ENCODE measurements around the gene RBL2.
"Not testable (repeated sequence)": the region's sequence is repeated elsewhere in the genome, so short reads cannot be mapped to it uniquely, and the experiment has no call there.

Gene RBL2

DNA sequence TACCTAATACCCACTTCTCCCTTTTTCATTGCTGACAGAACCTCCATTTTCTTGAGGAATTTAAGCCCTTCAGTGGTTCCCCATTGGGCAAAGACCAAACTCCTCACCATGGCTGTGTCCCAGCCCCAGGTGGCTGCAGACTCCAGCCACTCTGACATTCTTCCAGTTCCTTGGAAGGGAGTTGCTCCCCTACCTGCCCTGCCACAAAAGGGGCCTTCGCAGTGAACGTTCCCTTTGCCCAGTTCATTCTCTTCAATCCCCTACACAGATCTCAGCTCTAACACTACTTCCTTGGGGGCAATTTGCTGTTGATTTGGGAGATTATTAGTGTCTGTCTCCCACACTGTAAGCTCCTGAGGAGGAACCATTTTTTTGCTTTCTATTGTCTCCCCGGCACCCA, 72.0 kb downstream of the RBL2 start:
- no peak for DNase-seq
- TF ChIP-seq GATA1 (IDR thresholded peaks at IDR 0.05; ENCODE audit: low read depth, low read length) (no peak), POLR2A (IDR thresholded peaks at IDR 0.05; ENCODE audit: low read length) (no peak)

DNA sequence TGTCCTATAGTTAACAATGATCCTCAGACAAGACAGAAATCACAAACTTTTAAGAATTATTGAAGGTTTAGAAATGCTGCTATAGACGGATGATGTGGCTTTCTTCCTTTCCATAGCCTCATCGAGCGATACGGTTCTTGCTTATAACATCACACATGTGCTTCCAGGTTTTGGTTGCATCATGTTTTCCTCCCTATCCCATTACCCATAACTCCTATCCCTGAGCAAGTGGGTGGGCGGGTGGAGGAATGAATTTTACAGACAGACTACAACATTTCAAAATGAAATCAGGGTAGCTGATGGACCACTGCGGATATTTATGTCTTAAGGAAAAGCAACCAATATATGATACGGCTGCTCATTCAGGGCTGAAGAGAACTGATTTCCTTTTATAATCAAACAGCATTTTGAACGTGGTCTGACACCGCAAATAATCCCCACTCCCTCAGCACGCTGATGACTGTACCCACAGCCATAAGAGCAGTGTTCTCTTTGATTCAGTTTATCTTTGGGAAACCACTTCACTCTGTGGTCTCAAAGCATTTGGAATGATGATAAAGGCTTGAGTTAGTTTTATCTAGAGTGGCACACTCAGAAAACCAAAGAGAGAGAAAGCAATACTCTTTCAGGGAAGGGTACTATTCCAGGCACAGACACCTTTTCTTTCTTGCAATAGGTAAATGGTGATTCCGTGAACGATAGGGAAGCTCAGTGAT, 73.4 kb downstream of the RBL2 start:
- TF ChIP-seq GATA1 (IDR thresholded peaks at IDR 0.05; ENCODE audit: low read depth, low read length) (no peak), POLR2A (IDR thresholded peaks at IDR 0.05; ENCODE audit: low read length) (no peak)
- peak; percentile 14 to 43 for DNase-seq

DNA sequence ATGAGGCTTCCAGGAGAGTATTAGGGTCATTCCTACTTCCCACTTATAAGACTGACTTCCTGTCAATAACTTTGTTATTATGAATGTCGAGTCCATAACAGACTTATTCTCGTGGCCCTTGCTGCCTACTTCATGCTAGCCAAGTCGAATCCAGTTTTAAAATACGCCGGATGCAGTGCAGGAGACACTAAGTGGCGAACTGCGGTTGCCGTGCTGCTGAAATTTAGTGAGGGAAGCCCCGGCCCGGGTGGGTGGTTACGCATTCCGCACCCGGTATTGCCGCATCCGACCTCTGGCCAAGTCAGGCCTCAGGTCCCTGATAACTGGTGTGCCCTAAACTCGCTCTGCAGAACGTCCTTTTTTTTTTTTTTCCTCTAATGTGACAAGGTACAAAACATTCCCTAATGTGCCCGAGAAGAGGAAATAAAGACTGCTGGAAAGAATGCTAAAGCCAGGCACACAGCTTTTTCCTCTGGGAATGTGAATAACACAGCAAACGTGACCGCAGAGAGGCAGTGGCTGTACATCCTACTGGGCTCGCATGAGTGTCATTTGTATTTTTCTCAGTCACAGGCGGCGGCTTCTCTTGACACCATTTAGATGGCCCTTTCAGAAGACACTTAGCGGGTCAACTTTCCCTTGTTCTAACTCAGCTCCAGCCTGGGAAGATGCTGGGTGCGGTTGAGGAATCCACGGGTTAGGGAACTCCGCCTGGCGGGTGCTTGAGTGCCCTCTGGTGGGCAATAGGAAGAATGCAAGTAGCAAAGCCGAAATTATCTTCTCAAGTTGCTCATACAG, 75.8 kb downstream of the RBL2 start:
- peak; percentile 41 to 75 for DNase-seq

DNA sequence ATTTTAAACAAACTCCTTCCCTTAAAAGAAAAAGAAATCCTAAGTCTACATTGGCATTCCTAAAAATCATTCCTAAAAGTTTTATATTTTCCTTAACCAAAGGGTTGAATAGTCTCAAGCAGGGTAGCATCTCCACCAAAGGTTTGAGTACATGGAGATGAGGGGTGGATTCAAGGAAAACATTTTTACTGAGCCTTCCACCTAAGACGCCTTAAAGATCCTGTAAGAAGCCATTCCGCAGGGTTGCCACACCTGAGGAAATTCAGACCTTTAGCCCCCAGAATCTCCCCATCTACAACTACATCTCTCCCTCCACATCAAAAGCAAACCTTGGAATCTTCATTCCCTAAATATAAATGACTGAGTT, 76.4 kb downstream of the RBL2 start:
- DNase-seq = no peak
- TF ChIP-seq POLR2A (IDR thresholded peaks at IDR 0.05; ENCODE audit: low read length) (no peak), GATA1 (IDR thresholded peaks at IDR 0.05; ENCODE audit: low read depth, low read length) (no peak)

More for the DNA sequence above, 75.8 kb downstream of the RBL2 start:
- TF ChIP-seq GATA1 (IDR thresholded peaks at IDR 0.05; ENCODE audit: low read depth, low read length) = no peak
- no peak for TF ChIP-seq POLR2A (IDR thresholded peaks at IDR 0.05; ENCODE audit: low read length)

DNA sequence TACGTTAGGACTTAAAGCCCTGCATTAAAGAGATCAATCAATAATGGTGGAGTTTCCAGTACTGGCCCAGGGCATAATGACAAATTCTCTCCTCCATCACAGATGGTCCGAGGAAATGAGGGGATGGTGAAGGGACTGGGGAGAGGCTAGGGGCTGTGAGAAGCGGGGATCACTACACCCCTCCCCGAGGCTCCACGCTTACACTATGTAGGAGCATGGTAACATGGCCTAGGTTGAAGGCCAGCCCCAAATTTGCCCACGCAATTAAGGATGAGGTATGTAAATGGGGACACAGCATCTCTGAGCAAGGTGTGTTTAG, 76.8 kb downstream of the RBL2 start:
- TF ChIP-seq GATA1 (IDR thresholded peaks at IDR 0.05; ENCODE audit: low read depth, low read length) (no peak), POLR2A (IDR thresholded peaks at IDR 0.05; ENCODE audit: low read length) (no peak)
- no peak for DNase-seq

DNA sequence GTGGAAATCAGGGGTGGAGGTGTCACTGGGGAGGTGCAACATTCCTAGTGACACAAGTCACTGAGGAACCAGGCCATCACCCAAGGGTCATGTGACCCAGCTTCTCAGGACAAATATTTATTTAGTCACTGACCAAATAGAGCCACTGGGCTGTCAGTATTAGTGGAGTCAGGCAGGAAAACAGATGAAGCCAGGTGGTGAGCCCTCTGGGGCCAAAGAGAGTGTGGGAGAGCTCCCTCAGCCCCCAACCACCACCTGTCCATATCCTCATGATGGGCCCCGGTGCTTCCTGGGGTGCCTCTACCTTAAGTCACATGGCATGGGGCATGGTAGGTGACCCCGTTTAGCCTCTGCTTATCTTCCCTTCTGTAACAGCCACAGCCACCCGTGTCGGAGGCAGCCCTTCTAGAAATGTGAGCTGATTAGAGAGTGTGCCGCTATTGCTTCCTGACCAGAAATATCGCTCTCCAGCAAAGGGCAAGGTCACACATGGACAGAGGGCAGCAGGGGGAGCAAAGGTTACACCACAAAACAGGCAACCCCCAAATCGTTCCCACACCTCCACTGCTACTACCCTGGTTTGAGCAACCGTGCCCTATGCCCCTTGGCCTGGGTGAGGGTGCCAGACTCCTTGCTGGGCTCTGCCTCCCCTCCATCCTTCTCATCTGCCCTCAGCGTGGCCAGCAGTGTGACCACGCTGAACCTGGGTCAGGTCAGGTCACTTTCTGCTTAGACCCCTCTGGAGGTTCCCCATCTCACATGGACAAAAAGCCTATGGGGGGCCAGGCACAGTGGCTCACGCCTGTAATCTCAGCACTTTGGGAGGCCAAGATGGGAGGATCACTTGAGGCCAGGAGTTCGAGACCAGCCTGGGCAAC, 77.4 kb downstream of the RBL2 start:
- no peak for TF ChIP-seq GATA1 (IDR thresholded peaks at IDR 0.05; ENCODE audit: low read depth, low read length)
- no peak for TF ChIP-seq POLR2A (IDR thresholded peaks at IDR 0.05; ENCODE audit: low read length)

DNA sequence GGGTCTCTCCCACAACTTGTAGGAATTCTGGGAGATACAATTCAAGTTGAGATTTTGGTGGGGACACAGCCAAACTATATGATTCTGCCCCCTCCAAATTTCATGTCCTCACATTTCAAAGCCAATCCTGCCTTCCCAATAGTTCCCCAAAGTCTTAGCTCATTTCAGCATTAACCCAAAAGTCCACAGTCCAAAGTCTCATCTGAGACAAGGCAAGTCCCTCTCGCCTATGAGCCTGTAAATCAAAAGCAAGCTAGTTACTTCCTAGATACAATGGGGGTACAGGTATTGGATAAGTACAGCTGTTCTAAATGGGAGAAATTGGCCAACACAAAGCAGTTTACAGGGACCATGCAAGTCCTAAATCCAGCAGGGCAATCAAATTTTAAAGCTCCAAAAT, 78.5 kb downstream of the RBL2 start:
- not testable (repeated sequence) for DNase-seq

More for the DNA sequence above, 77.4 kb downstream of the RBL2 start:
- no peak for DNase-seq

DNA sequence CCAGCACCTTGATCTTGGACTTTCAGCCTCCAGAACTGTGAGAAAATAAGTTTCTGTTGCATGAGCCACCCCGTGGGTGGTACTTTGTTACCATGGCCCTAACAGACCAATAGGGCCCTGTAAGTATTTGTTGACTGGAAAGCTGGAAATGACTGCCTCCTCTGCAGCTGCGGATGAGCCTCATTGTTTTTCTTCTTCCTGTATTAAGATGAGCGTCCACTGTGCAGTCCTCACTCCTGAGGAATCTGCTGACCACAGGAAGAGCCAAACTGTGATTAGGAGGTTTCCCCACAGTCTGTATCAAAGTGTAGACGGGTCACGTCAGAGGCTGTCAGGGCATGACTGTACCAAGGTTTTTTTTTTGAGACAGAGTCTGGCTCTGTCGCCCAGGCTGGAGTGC, 81.0 kb downstream of the RBL2 start:
- TF ChIP-seq GATA1 (IDR thresholded peaks at IDR 0.05; ENCODE audit: low read depth, low read length) (no peak), POLR2A (IDR thresholded peaks at IDR 0.05; ENCODE audit: low read length) (no peak)
- DNase-seq = no peak

DNA sequence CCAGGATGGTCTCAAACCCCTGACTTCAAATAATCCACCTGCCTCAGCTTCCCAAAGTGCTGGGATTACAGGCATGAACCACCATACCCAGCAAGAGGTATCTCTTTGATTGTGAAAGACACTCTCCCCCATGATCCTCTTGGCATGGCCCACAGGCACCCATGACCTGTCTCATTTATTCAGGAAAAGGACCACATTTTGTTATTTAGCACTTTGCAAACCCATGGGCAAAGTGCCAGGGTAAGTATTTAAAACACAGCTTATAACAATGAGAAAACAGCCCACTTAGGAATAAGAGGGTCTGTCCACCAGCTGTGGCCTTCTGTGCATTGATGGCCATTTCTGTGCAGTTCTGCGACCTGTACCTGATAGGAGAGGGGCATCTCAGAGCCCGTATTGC, 81.5 kb downstream of the RBL2 start:
- no peak for TF ChIP-seq GATA1 (IDR thresholded peaks at IDR 0.05; ENCODE audit: low read depth, low read length)
- TF ChIP-seq POLR2A (IDR thresholded peaks at IDR 0.05; ENCODE audit: low read length) = no peak
- DNase-seq = no peak

DNA sequence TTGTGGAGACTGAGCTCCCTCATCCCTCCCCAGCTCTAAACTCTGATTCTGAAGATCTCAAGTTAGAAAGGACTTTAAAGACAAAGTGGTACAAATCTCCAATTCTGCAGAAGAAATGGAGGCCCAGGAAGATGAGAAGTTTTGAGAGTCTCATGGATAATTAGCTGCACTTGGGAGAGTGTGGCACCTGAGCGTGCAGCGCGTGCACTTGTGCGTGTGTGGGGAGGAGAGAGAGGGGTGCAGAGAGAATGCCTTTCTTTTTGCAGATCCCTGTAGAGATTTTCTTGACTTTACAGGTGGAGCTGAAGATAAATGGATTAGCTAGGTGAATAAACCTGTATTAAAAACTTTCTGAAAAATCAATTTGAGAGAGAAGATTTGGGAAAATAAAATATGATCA, 83.6 kb downstream of the RBL2 start:
- DNase-seq = no peak
- TF ChIP-seq POLR2A (IDR thresholded peaks at IDR 0.05; ENCODE audit: low read length) = no peak
- TF ChIP-seq GATA1 (IDR thresholded peaks at IDR 0.05; ENCODE audit: low read depth, low read length) = no peak

DNA sequence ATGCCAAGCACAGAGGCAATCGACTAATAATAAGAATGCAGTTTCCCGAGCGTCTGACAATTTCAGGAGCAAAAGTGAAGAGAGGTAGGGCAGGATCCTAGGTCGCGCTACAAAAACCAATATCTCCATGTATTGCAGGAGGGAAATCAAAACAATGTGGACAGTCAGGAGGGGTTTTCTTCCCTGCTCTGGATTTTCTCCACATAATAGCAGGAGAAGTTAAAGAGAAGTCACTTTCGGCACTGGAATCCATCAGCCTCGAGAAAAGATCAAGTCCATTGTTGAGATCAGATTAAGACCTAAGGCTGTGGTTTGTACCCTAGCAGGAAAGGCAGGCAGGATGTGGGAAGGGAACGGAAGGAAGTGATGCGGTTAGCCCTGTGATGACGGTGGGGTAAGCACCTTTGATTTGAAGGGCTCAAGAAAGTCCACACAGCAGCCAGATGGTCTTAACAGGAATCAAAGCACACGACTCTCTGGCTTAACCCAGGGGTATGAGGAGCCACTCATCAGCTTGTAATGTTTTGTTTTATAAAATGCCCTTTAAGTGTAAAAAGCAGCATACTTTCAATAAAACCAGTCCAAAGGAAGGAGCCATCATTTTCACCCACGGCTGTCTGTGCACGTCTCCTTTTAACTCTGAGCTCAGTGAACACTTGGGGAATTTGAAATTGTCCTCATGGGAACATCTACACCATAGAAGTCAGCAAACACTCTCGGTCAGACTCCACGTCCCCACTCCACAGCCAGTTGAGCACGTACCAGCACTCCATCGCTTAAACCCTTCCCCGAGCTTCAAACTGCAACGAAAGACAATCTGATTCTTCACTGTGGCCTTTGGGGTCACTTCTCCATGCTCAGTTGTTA, 84.5 kb downstream of the RBL2 start:
- TF ChIP-seq POLR2A (IDR thresholded peaks at IDR 0.05; ENCODE audit: low read length) (no peak), GATA1 (IDR thresholded peaks at IDR 0.05; ENCODE audit: low read depth, low read length) (no peak)
- DNase-seq = no peak

DNA sequence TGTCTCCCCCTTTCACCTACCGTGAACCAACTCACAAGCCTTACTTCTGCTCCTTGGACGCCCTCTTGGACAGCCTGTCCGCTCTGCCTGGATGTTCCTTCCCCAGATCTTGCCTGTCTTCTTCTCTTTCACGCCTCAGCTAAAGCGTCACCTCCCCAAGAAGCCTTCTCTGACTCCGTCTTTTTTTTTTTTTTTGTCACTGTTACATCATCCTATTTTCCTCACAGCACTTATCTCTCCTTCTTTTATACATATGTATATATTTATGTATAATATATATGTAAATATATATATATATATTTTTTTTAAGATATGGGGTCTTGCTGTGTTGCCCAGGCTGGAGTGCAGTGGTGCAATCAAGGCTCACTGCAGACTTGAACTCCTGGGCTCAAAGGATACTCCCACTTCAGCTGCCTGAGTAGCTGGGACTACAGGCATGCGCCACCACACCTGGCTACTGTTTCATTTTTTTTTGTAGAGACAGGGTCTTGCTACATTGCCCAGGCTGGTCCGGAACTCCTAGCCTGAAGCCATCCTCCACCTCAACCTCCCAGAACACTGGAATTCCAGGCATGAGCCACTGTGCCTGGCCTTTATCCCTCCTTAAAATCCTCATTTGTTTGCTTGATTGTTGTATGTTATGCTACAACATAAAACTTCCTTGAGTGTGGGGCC, 85.3 kb downstream of the RBL2 start:
- DNase-seq = no peak
- TF ChIP-seq POLR2A (IDR thresholded peaks at IDR 0.05; ENCODE audit: low read length) (no peak), GATA1 (IDR thresholded peaks at IDR 0.05; ENCODE audit: low read depth, low read length) (no peak)
